ENCODE measurements around the gene RTRAF.

- TF ChIP-seq, protein P1, sequence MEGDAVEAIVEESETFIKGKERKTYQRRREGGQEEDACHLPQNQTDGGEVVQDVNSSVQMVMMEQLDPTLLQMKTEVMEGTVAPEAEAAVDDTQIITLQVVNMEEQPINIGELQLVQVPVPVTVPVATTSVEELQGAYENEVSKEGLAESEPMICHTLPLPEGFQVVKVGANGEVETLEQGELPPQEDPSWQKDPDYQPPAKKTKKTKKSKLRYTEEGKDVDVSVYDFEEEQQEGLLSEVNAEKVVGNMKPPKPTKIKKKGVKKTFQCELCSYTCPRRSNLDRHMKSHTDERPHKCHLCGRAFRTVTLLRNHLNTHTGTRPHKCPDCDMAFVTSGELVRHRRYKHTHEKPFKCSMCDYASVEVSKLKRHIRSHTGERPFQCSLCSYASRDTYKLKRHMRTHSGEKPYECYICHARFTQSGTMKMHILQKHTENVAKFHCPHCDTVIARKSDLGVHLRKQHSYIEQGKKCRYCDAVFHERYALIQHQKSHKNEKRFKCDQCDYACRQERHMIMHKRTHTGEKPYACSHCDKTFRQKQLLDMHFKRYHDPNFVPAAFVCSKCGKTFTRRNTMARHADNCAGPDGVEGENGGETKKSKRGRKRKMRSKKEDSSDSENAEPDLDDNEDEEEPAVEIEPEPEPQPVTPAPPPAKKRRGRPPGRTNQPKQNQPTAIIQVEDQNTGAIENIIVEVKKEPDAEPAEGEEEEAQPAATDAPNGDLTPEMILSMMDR (IDR thresholded peaks at IDR 0.05): no peak
- TF ChIP-seq POLR2A (IDR thresholded peaks at IDR 0.05): no peak
Measured at GRCh38 chr14:52040598-52040997, 51.3 kb downstream of the RTRAF start.
